Neutrophil (primary cell): Measurements from ENCODE around the gene REPIN1.

Experiments
- H3K27ac ChIP-seq: fragments of 200-600 bp; sonication (generic); 2 replicates; pipeline ENCODE4 v1.5.1; 2016; ENCODE audit warnings: mild to moderate bottlenecking, moderate library complexity
- H3K27me3 ChIP-seq: fragments of 200-600 bp; sonication (generic); 2 replicates; pipeline ENCODE4 v1.6.0; 2016; ENCODE audit warnings: mild to moderate bottlenecking
- H3K36me3 ChIP-seq: fragments of 200-600 bp; sonication (generic); 2 replicates; pipeline ENCODE4 v1.5.1; 2017
- H3K4me1 ChIP-seq, 2 experiments: fragments of 200-600 bp in 1 of 2; sonication (generic) in 1 of 2; 1 replicate in 1 of 2; 2 replicates in 1 of 2; pipeline versions ENCODE4 v1.5.1 to v1.6.1; 2013 to 2016; ENCODE audit warnings: low read depth in 1 of 2, low read length in 1 of 2, mild to moderate bottlenecking in 1 of 2, moderate library complexity in 1 of 2; ENCODE audit not compliant: control insufficient read depth in 1 of 2, insufficient read depth in 1 of 2
- H3K4me3 ChIP-seq, 2 experiments: fragments of 200-600 bp in 1 of 2; sonication (generic) in 1 of 2; 1 replicate in 1 of 2; 2 replicates in 1 of 2; pipeline ENCODE4 v1.5.1; 2013 to 2016; ENCODE audit warnings: low read depth in 1 of 2, low read length in 1 of 2, mild to moderate bottlenecking in 1 of 2, moderate library complexity in 1 of 2
- H3K9me3 ChIP-seq: fragments of 200-600 bp; sonication (generic); 2 replicates; pipeline ENCODE4 v1.5.1; 2016
- CTCF ChIP-seq: fragments of 200-600 bp; sonication (generic); IDR thresholded peaks from 2 replicates; pipeline ENCODE4 v1.5.1; 2016; ENCODE audit warnings: antibody characterized with exemption

Gene REPIN1

GRCh38 chr7:150400008-150400787 is 31.6 kb downstream of the REPIN1 start:
- Histone ChIP-seq H3K4me1 (peaks cover under 1 to 8% of the 10 kb centered on the region in 2 experiments), H3K4me3 (no peak overlapping the region)

GRCh38 chr7:150400788-150401423 is 32.3 kb downstream of the REPIN1 start:
- H3K9me3 ChIP-seq = no peaks in the 10 kb centered on the region

More at GRCh38 chr7:150400008-150400787, 31.6 kb downstream of the REPIN1 start:
- peaks cover 30% of the 10 kb centered on the region for H3K36me3 ChIP-seq
- no peak for TF ChIP-seq CTCF
- no peak overlapping the region for H3K27ac ChIP-seq
- H3K27me3 ChIP-seq = peaks cover 9% of the 10 kb centered on the region
- no peaks in the 10 kb centered on the region for H3K9me3 ChIP-seq

GRCh38 chr7:150401424-150401790 is 32.8 kb downstream of the REPIN1 start:
- H3K27me3 ChIP-seq = peaks cover 16% of the 10 kb centered on the region
- no peak overlapping the region for H3K4me3 ChIP-seq
- H3K36me3 ChIP-seq = peaks cover 29% of the 10 kb centered on the region
- H3K27ac ChIP-seq = no peak overlapping the region
- H3K4me1 ChIP-seq = peaks cover 10 to 14% of the 10 kb centered on the region in 2 experiments
- no peaks in the 10 kb centered on the region for H3K9me3 ChIP-seq
- TF ChIP-seq CTCF = no peak

More at GRCh38 chr7:150400788-150401423, 32.3 kb downstream of the REPIN1 start:
- Histone ChIP-seq H3K36me3 (peaks cover 30% of the 10 kb centered on the region), H3K27ac (no peak overlapping the region), H3K4me3 (no peak overlapping the region), H3K4me1 (peaks cover 8 to 14% of the 10 kb centered on the region in 2 experiments), H3K27me3 (peaks cover 13% of the 10 kb centered on the region)
- TF ChIP-seq CTCF = no peak

GRCh38 chr7:150401861-150402631 is 33.4 kb downstream of the REPIN1 start:
- peaks cover 23% of the 10 kb centered on the region for H3K36me3 ChIP-seq
- TF ChIP-seq CTCF = no peak
- H3K27ac ChIP-seq = no peak overlapping the region
- peaks cover 10 to 14% of the 10 kb centered on the region in 2 experiments for H3K4me1 ChIP-seq
- peaks cover 16% of the 10 kb centered on the region for H3K27me3 ChIP-seq
- no peak overlapping the region for H3K4me3 ChIP-seq
- H3K9me3 ChIP-seq = no peaks in the 10 kb centered on the region

GRCh38 chr7:150402671-150403321 is 34.2 kb downstream of the REPIN1 start:
- Histone ChIP-seq H3K9me3 (no peaks in the 10 kb centered on the region), H3K27ac (no peak overlapping the region), H3K36me3 (peaks cover 18% of the 10 kb centered on the region), H3K4me1 (peaks cover 10 to 14% of the 10 kb centered on the region in 2 experiments), H3K27me3 (peaks cover 16% of the 10 kb centered on the region), H3K4me3 (no peak overlapping the region)
- TF ChIP-seq CTCF = no peak
